IMR-90 (cell line): Measurements from ENCODE around the gene DSE. TPM values are rescaled to one million over a fixed set of nuclear protein-coding genes. Genes with fewer than 3 reads are reported as not detected.

Experiments
- ATAC-seq: fragments of 200-7000 bp; cut with Tn5 transposase; 2 replicates; pipeline ENCODE4 v1.9.1; 2020; ENCODE audit warnings: low read depth, mild to moderate bottlenecking, moderate library complexity
- BruUV-seq: library from RNA; stranded (reverse); fragments of 400-500 nt; replicated peaks from 2 replicates; lab custom pipeline; 2021; lab: Mats Ljungman, UMichigan
- CTCF ChIA-PET: fragments of 300-600 bp; formaldehyde crosslinking; extraction: SDS; loops from one replicate; lab custom pipeline; 2021; ENCODE audit warnings: antibody characterized with exemption; lab: Yijun Ruan, JAX
- POLR2A ChIA-PET: fragments of 300-600 bp; sonication (Branson Sonifier 250); formaldehyde crosslinking; loops from one replicate; lab custom pipeline; 2022; ENCODE audit warnings: antibody characterized with exemption; ENCODE audit not compliant: unreplicated experiment; lab: Charles Lee
- DNase-seq: peaks from one replicate; pipeline ENCODE4 v3.0.0; 2013
- H2AFZ ChIP-seq: replicated peaks from 2 replicates; pipeline ENCODE3; 2013; ENCODE audit warnings: low read length, mild to moderate bottlenecking; ENCODE audit not compliant: poor library complexity
- H2AK5ac ChIP-seq: 2 replicates; pipeline ENCODE4 v1.6.1; 2013; ENCODE audit warnings: low read depth, low read length, inconsistent platforms
- H2AK9ac ChIP-seq: replicated peaks from 2 replicates; pipeline ENCODE3; 2013; ENCODE audit warnings: mild to moderate bottlenecking, low read depth, low read length, moderate library complexity; ENCODE audit not compliant: poor library complexity
- H2BK120ac ChIP-seq: 2 replicates; pipeline ENCODE4 v1.6.1; 2013; ENCODE audit warnings: low read depth, low read length, inconsistent platforms
- H2BK15ac ChIP-seq: 3 replicates; pipeline ENCODE4 v1.6.1; 2013; ENCODE audit warnings: low read depth, low read length, inconsistent platforms
- H2BK20ac ChIP-seq: 2 replicates; pipeline ENCODE4 v1.6.1; 2013; ENCODE audit warnings: low read depth, mild to moderate bottlenecking, inconsistent platforms, low read length, moderate library complexity
- H2BK5ac ChIP-seq: 2 replicates; pipeline ENCODE4 v1.6.1; 2013; ENCODE audit warnings: mild to moderate bottlenecking, low read depth, low read length, inconsistent platforms; ENCODE audit not compliant: poor library complexity, severe bottlenecking
- H3K14ac ChIP-seq: replicated peaks from 2 replicates; pipeline ENCODE4 v1.6.1; 2013; ENCODE audit warnings: low read depth, low read length, inconsistent platforms
- H3K18ac ChIP-seq: 2 replicates; pipeline ENCODE4 v1.6.1; 2013; ENCODE audit warnings: low read depth, low read length, control low read depth
- H3K23ac ChIP-seq: 2 replicates; pipeline ENCODE4 v1.6.1; 2013; ENCODE audit warnings: low read depth, low read length, inconsistent platforms
- H3K27ac ChIP-seq: 2 replicates; pipeline ENCODE4 v1.5.1; 2013; ENCODE audit warnings: mild to moderate bottlenecking, control low read depth, low read length; ENCODE audit not compliant: insufficient read depth
- H3K27me3 ChIP-seq: 2 replicates; pipeline ENCODE4 v1.6.1; 2013; ENCODE audit warnings: low read length; ENCODE audit not compliant: control insufficient read depth, insufficient read depth
- H3K36me3 ChIP-seq: 2 replicates; pipeline ENCODE4 v1.6.1; 2013; ENCODE audit warnings: low read length, mixed read lengths; ENCODE audit not compliant: control insufficient read depth, insufficient read depth
- H3K4ac ChIP-seq: 2 replicates; pipeline ENCODE4 v1.6.1; 2013; ENCODE audit warnings: low read depth, low read length, inconsistent platforms
- H3K4me1 ChIP-seq: 2 replicates; pipeline ENCODE4 v1.6.1; 2013; ENCODE audit warnings: low read length, mixed read lengths; ENCODE audit not compliant: control insufficient read depth, insufficient read depth
- H3K4me2 ChIP-seq: 2 replicates; pipeline ENCODE4 v1.6.1; 2013; ENCODE audit warnings: low read depth, mild to moderate bottlenecking, control low read depth, low read length, moderate library complexity
- H3K4me3 ChIP-seq: 2 replicates; pipeline ENCODE4 v1.5.1; 2013; ENCODE audit warnings: low read depth, mild to moderate bottlenecking, control low read depth, low read length, moderate library complexity; ENCODE audit not compliant: insufficient read depth
- H3K56ac ChIP-seq: 2 replicates; pipeline ENCODE4 v1.6.1; 2013; ENCODE audit warnings: low read length, inconsistent platforms; ENCODE audit not compliant: insufficient read depth; ENCODE audit errors: extremely low read depth
- H3K79me1 ChIP-seq, 2 experiments: 2 replicates each; pipeline ENCODE4 v1.6.1; 2013; ENCODE audit warnings: low read length in 2 of 2, inconsistent platforms in 1 of 2, low read depth in 1 of 2
- H3K9ac ChIP-seq: 2 replicates; pipeline ENCODE4 v1.6.1; 2013; ENCODE audit warnings: low read depth, low read length, control low read depth
- H3K9me1 ChIP-seq: 2 replicates; pipeline ENCODE4 v1.6.1; 2013; ENCODE audit warnings: low read length, inconsistent platforms; ENCODE audit not compliant: insufficient read depth
- H3K9me3 ChIP-seq: 2 replicates; pipeline ENCODE4 v1.6.1; 2013; ENCODE audit warnings: low read length; ENCODE audit not compliant: control insufficient read depth, insufficient read depth
- H4K20me1 ChIP-seq: 2 replicates; pipeline ENCODE4 v1.6.1; 2013; ENCODE audit warnings: low read length, inconsistent platforms; ENCODE audit not compliant: insufficient read depth
- H4K5ac ChIP-seq: 2 replicates; pipeline ENCODE4 v1.6.1; 2013; ENCODE audit warnings: mild to moderate bottlenecking, low read depth, low read length, control low read depth
- H4K8ac ChIP-seq, 2 experiments: 2 replicates each; pipeline ENCODE4 v1.6.1; 2013; ENCODE audit warnings: low read depth in 2 of 2, low read length in 2 of 2, control low read depth in 1 of 2, inconsistent platforms in 1 of 2
- H4K91ac ChIP-seq: 2 replicates; pipeline ENCODE4 v1.6.1; 2013; ENCODE audit warnings: low read depth, low read length, inconsistent platforms; ENCODE audit not compliant: insufficient read depth
- BHLHE40 ChIP-seq: fragments of 150-350 bp; IDR thresholded peaks from 2 replicates; pipeline ENCODE4 v1.6.1; 2016; ENCODE audit warnings: mild to moderate bottlenecking, low read depth, low read length
- CEBPB ChIP-seq: IDR thresholded peaks from 2 replicates; pipeline ENCODE4 v1.6.1; 2012; ENCODE audit warnings: low read depth, low read length, improper control_type of control experiment
- ELK1 ChIP-seq: fragments of 150-350 bp; IDR thresholded peaks from 2 replicates; pipeline ENCODE4 v1.6.1; 2016; ENCODE audit warnings: low read depth, mild to moderate bottlenecking, low read length, moderate library complexity, borderline replicate concordance
- MAFK ChIP-seq: IDR thresholded peaks from 2 replicates; pipeline ENCODE4 v1.6.1; 2012; ENCODE audit warnings: low read depth, low read length, improper control_type of control experiment
- MAZ ChIP-seq: IDR thresholded peaks from 2 replicates; pipeline ENCODE4 v1.6.1; 2012; ENCODE audit warnings: low read depth, mild to moderate bottlenecking, low read length, improper control_type of control experiment, moderate library complexity, borderline replicate concordance
- NFE2L2 ChIP-seq: fragments of 150-350 bp; IDR thresholded peaks from 2 replicates; pipeline ENCODE4 v1.6.1; 2016; ENCODE audit warnings: low read depth, mild to moderate bottlenecking, low read length
- RAD21 ChIP-seq: IDR thresholded peaks from 2 replicates; pipeline ENCODE4 v1.6.1; 2012; ENCODE audit warnings: low read length, improper control_type of control experiment
- WGBS, 2 experiments: methylation state at CpG; one replicate each; pipeline versions ENCODE4 v1.1.5 to v1.1.7; 2013; ENCODE audit warnings: missing lambda C conversion rate in 2 of 2; ENCODE audit not compliant: insufficient read length in 1 of 2; ENCODE audit errors: extremely low coverage in 2 of 2; 5-methylcytosine and 5-hydroxymethylcytosine counted together
- dilution Hi-C: fragments of 300-500 bp; cut with HindIII; formaldehyde crosslinking; loops from one replicate; pipeline ENCODE4 v1.14.3; 2018; ENCODE audit warnings: low sequenced_read_pairs; ENCODE audit not compliant: unreplicated experiment
- in situ Hi-C: fragments of 300-500 bp; cut with MboI; formaldehyde crosslinking; loops from 3 replicates; pipeline ENCODE4 v1.14.3; 2019; ENCODE audit warnings: low sequenced_read_pairs, inconsistent platforms, mixed read lengths
- intact Hi-C: fragments of 100-400 bp; cut with micrococcal nuclease; formaldehyde crosslinking; loops from 2 replicates; pipeline ENCODE4 v1.10.0; 2022
- polyA plus RNA-seq, 3 experiments: library from polyadenylated mRNA; depleted of rRNA; stranded (reverse); fragments of >200 nt; gene quantifications; 2 replicates each; pipeline ENCODE4 v1.2.3, GENCODE V29; 2012; ENCODE audit warnings: low replicate concordance in 1 of 3
- total RNA-seq: library from RNA; depleted of rRNA; stranded (reverse); fragments of >200 nt; gene quantifications from 2 replicates; pipeline ENCODE4 v1.2.3, GENCODE V29; 2012

DSE gene
- total and polyA plus RNA-seq, 2 of the 4 experiments (the other 2 are of a cell fraction) = 48.0 to 154 TPM

- POLR2A ChIA-PET = no interaction called here
- Histone ChIP-seq H2AFZ (no peak overlapping the region), H3K56ac (peak overlapping the region; percentile 97; the same call in 1 of the 2 replicates), H2BK5ac (peak overlapping the region; percentile 85), H3K9me1 (peaks cover 8% of the 10 kb centered on the region), H3K27ac (peak overlapping the region; percentile 98), H3K4me1 (peaks cover 7% of the 10 kb centered on the region), H3K14ac (peak overlapping the region; percentile 87), H3K79me1 (peaks cover 19 to 37% of the 10 kb centered on the region in 2 experiments), H2AK9ac (no peak overlapping the region), H2BK120ac (peak overlapping the region; percentile 69), H3K4ac (peak overlapping the region; percentile 82), H3K27me3 (no peaks in the 10 kb centered on the region), H3K4me2 (peak overlapping the region; percentile 93), H3K9me3 (no peaks in the 10 kb centered on the region), H3K36me3 (no peaks in the 10 kb centered on the region), H3K18ac (peak overlapping the region; percentile 92), H4K20me1 (peaks cover 18% of the 10 kb centered on the region), H3K9ac (peak overlapping the region; percentile 97), H2AK5ac (peak overlapping the region; percentile 94), H3K23ac (peak overlapping the region; percentile 78), H3K4me3 (peak overlapping the region; percentile 63), H4K91ac (peak overlapping the region; percentile 88), H2BK20ac (peak overlapping the region; percentile 57), H4K8ac (peak overlapping the region; percentile 87 to 89), H4K5ac (peak overlapping the region; percentile 88), H2BK15ac (peak overlapping the region; percentile 97; the same call in 2 of the 3 replicates)
- CTCF ChIA-PET = no interaction called here
- dilution Hi-C loops (no loop called here), in situ Hi-C loops (no loop called here), intact Hi-C loops (no loop called here)
- no CpG with 5 or more reads among the region's 1 CpG for WGBS, 2 experiments
- TF ChIP-seq NFE2L2 = no peak
- no peak for TF ChIP-seq RAD21
- no peak for TF ChIP-seq MAFK
- TF ChIP-seq BHLHE40 = no peak
- no peak for TF ChIP-seq MAZ
- TF ChIP-seq ELK1 = no peak
- no peak for TF ChIP-seq CEBPB
- ATAC-seq (no peak), DNase-seq (no peak)
- no TSS peak for BruUV-seq
Measured at GRCh38 chr6:116369540-116369939, 1.2 kb upstream of the DSE start.
